Neuronal stem cell (in vitro differentiated cells): Measurements from ENCODE around the gene EID2B.
A peak's percentile ranks its signal among the peaks of the same experiment; 100 is the strongest.

Experiments
- DNase-seq: peaks from one replicate; pipeline ENCODE4 v3.0.0-alpha.2; 2013; ENCODE audit warnings: low spot score
- H2AFZ ChIP-seq: one replicate; pipeline ENCODE4 v1.6.1; 2013; ENCODE audit warnings: mild to moderate bottlenecking, low read length, inconsistent platforms
- H2AK5ac ChIP-seq: 2 replicates; pipeline ENCODE4 v1.6.1; 2013; ENCODE audit warnings: low read depth, mild to moderate bottlenecking, inconsistent platforms, low read length, moderate library complexity, mixed read lengths
- H2BK120ac ChIP-seq: 2 replicates; pipeline ENCODE4 v1.6.1; 2013; ENCODE audit warnings: low read depth, mild to moderate bottlenecking, inconsistent platforms, low read length, moderate library complexity, mixed read lengths
- H2BK12ac ChIP-seq: one replicate; pipeline ENCODE4 v1.6.1; 2013; ENCODE audit warnings: low read length, inconsistent platforms
- H2BK15ac ChIP-seq: 2 replicates; pipeline ENCODE4 v1.6.1; 2013; ENCODE audit warnings: mild to moderate bottlenecking, low read length, inconsistent platforms, mixed read lengths
- H2BK5ac ChIP-seq: one replicate; pipeline ENCODE4 v1.6.1; 2013; ENCODE audit warnings: inconsistent platforms, mild to moderate bottlenecking, low read length, moderate library complexity
- H3K14ac ChIP-seq: one replicate; pipeline ENCODE4 v1.6.1; 2013; ENCODE audit warnings: low read length, inconsistent platforms
- H3K18ac ChIP-seq: 2 replicates; pipeline ENCODE4 v1.6.1; 2013; ENCODE audit warnings: low read length, inconsistent platforms
- H3K23ac ChIP-seq: 2 replicates; pipeline ENCODE4 v1.6.1; 2013; ENCODE audit warnings: low read depth, mild to moderate bottlenecking, mixed read lengths, low read length, inconsistent platforms; ENCODE audit not compliant: poor library complexity
- H3K27ac ChIP-seq: replicated peaks from 3 replicates; pipeline ENCODE4 v1.5.1; 2013; ENCODE audit warnings: low read length, inconsistent platforms
- H3K27me3 ChIP-seq, 3 experiments: 2 replicates each; pipeline ENCODE4 v1.6.1; 2013; ENCODE audit warnings: low read length in 3 of 3, mild to moderate bottlenecking in 2 of 3, inconsistent platforms in 1 of 3, low read depth in 1 of 3, mixed read lengths in 1 of 3, moderate library complexity in 1 of 3; ENCODE audit not compliant: control insufficient read depth in 3 of 3, insufficient read depth in 3 of 3
- H3K36me3 ChIP-seq, 2 donors: replicated peaks in 1 of 2; 2 replicates each; pipeline ENCODE4 v1.6.1; 2013; ENCODE audit warnings: low read length in 2 of 2; ENCODE audit not compliant: control insufficient read depth in 2 of 2, insufficient read depth in 2 of 2
- H3K4ac ChIP-seq: 2 replicates; pipeline ENCODE4 v1.6.1; 2013; ENCODE audit warnings: inconsistent platforms, mild to moderate bottlenecking, low read length, moderate library complexity
- H3K4me1 ChIP-seq, 2 donors: 1 replicate in 1 of 2; 2 replicates in 1 of 2; pipeline ENCODE4 v1.6.1; 2013; ENCODE audit warnings: low read length in 2 of 2, low read depth in 1 of 2; ENCODE audit not compliant: control insufficient read depth in 2 of 2, insufficient read depth in 1 of 2
- H3K4me2 ChIP-seq: one replicate; pipeline ENCODE4 v1.6.1; 2013; ENCODE audit warnings: mild to moderate bottlenecking, low read length, inconsistent platforms; ENCODE audit not compliant: insufficient read depth, poor library complexity, severe bottlenecking
- H3K4me3 ChIP-seq, 2 donors: 2 replicates each; pipeline ENCODE4 v1.5.1; 2013; ENCODE audit warnings: low read length in 2 of 2, mild to moderate bottlenecking in 2 of 2, inconsistent platforms in 1 of 2, moderate library complexity in 1 of 2
- H3K79me1 ChIP-seq: one replicate; pipeline ENCODE4 v1.6.1; 2013; ENCODE audit warnings: low read depth, mild to moderate bottlenecking, inconsistent platforms, low read length, moderate library complexity
- H3K9ac ChIP-seq: one replicate; pipeline ENCODE4 v1.6.1; 2013; ENCODE audit warnings: mild to moderate bottlenecking, low read depth, low read length, inconsistent platforms; ENCODE audit not compliant: poor library complexity
- H3K9me3 ChIP-seq, 2 donors: replicated peaks in 1 of 2; 2 replicates each; pipeline versions ENCODE3 to v1.6.1; 2013; ENCODE audit warnings: low read length in 2 of 2, mild to moderate bottlenecking in 2 of 2, inconsistent platforms in 1 of 2, low read depth in 1 of 2, mixed read lengths in 1 of 2, moderate library complexity in 1 of 2; ENCODE audit not compliant: control insufficient read depth in 2 of 2, insufficient read depth in 1 of 2
- H4K8ac ChIP-seq: one replicate; pipeline ENCODE4 v1.6.1; 2013; ENCODE audit warnings: low read depth, mild to moderate bottlenecking, inconsistent platforms, low read length, moderate library complexity
- H4K91ac ChIP-seq: one replicate; pipeline ENCODE4 v1.6.1; 2013; ENCODE audit warnings: low read length, low read depth, mild to moderate bottlenecking, inconsistent platforms; ENCODE audit not compliant: poor library complexity
- WGBS, 2 donors: extraction: QIAGEN DNeasy Blood & Tissue Kit; methylation state at CpG; one replicate each; pipeline ENCODE4 v1.1.7; 2013; ENCODE audit warnings: missing lambda C conversion rate in 2 of 2, mixed read lengths in 1 of 2; ENCODE audit not compliant: insufficient read length in 2 of 2, insufficient replicate concordance in 1 of 2; ENCODE audit errors: extremely low coverage in 2 of 2; 5-methylcytosine and 5-hydroxymethylcytosine counted together

EID2B gene

GRCh38 chr19:39540333-39540673 lies 7.7 kb upstream of the EID2B start:
- H3K27ac ChIP-seq: no peak overlapping the region
- no peaks in the 10 kb centered on the region for H3K27me3 ChIP-seq
- H2AFZ ChIP-seq: peak overlapping the region; percentile 93
- H4K91ac ChIP-seq: no peak overlapping the region
- H3K4ac ChIP-seq: no peak overlapping the region
- DNase-seq: no peak
- H3K9me3 ChIP-seq: peaks cover 0 to 2% of the 10 kb centered on the region in 2 donors
- no peaks in the 10 kb centered on the region for H3K36me3 ChIP-seq
- no peak overlapping the region for H3K4me2 ChIP-seq
- peaks cover 5 to 13% of the 10 kb centered on the region in 2 donors for H3K4me1 ChIP-seq
- H3K9ac ChIP-seq: no peak overlapping the region
- no peak overlapping the region for H3K14ac ChIP-seq
- peaks cover 1% of the 10 kb centered on the region for H3K79me1 ChIP-seq
- H4K8ac ChIP-seq: no peak overlapping the region
- H2BK12ac ChIP-seq: no peak overlapping the region
- no peak overlapping the region for H2AK5ac ChIP-seq
- no CpG with 5 or more reads among the region's 10 CpGs for WGBS, 2 donors
- H2BK5ac ChIP-seq: no peak overlapping the region
- peak overlapping the region; percentile 94 for H3K23ac ChIP-seq
- no peak overlapping the region for H3K18ac ChIP-seq
- H3K4me3 ChIP-seq: peak overlapping the region in 1 of 2 donors; percentile 73
- no peak overlapping the region for H2BK15ac ChIP-seq
- no peak overlapping the region for H2BK120ac ChIP-seq

GRCh38 chr19:39539518-39540332 lies 7.1 kb upstream of the EID2B start, which contains the start of gene EID2:
Gene EID2 (minus strand): TSS chr19:39540161. CDS start chr19:39540079, 82 bp downstream.
- Histone ChIP-seq H3K14ac (peak within 1 kb of the TSS; percentile 96), H2BK15ac (peak within 1 kb of the TSS; percentile 38), H2BK12ac (no peak within 1 kb of the TSS), H2BK120ac (no peak within 1 kb of the TSS), H3K27ac (peak within 1 kb of the TSS; percentile 92), H2AK5ac (peak within 1 kb of the TSS; percentile 75), H3K79me1 (peaks cover 1% of the 10 kb centered on the region), H2AFZ (peak within 1 kb of the TSS; percentile 93), H2BK5ac (peak within 1 kb of the TSS; percentile 94), H3K4me2 (peak within 1 kb of the TSS; percentile 84), H3K4me3 (peak within 1 kb of the TSS; percentile 73 to 100), H3K23ac (peak within 1 kb of the TSS; percentile 94), H3K18ac (peak within 1 kb of the TSS; percentile 99), H3K9ac (peak within 1 kb of the TSS; percentile 97), H3K9me3 (peaks cover 0 to 2% of the 10 kb centered on the region in 2 donors), H3K27me3 (no peaks in the 10 kb centered on the region), H3K36me3 (no peaks in the 10 kb centered on the region), H3K4ac (peak within 1 kb of the TSS; percentile 98), H4K91ac (peak within 1 kb of the TSS; percentile 26), H4K8ac (peak within 1 kb of the TSS; percentile 17), H3K4me1 (peaks cover 5 to 13% of the 10 kb centered on the region in 2 donors)
- WGBS, 2 donors: no CpG with 5 or more reads among the region's 84 CpGs
- peak; percentile 94 for DNase-seq

GRCh38 chr19:39539165-39539517 lies 6.5 kb upstream of the EID2B start:
- H2BK15ac ChIP-seq: peak overlapping the region; percentile 38
- H4K8ac ChIP-seq: no peak overlapping the region
- peak overlapping the region; percentile 84 for H3K4me2 ChIP-seq
- H3K27me3 ChIP-seq: no peaks in the 10 kb centered on the region
- peak overlapping the region; percentile 99 for H3K18ac ChIP-seq
- H2AFZ ChIP-seq: peak overlapping the region; percentile 93
- H3K27ac ChIP-seq: peak overlapping the region; percentile 92
- H2BK5ac ChIP-seq: peak overlapping the region; percentile 94
- H3K4ac ChIP-seq: no peak overlapping the region
- peak overlapping the region; percentile 97 for H3K9ac ChIP-seq
- peaks cover 5 to 13% of the 10 kb centered on the region in 2 donors for H3K4me1 ChIP-seq
- H3K9me3 ChIP-seq: peaks cover 0 to 2% of the 10 kb centered on the region in 2 donors
- WGBS, 2 donors: no CpG with 5 or more reads among the region's 10 CpGs
- H3K23ac ChIP-seq: no peak overlapping the region
- peaks cover 1% of the 10 kb centered on the region for H3K79me1 ChIP-seq
- no peak overlapping the region for H2BK12ac ChIP-seq
- peak overlapping the region; percentile 73 to 100 for H3K4me3 ChIP-seq
- DNase-seq: no peak
- no peaks in the 10 kb centered on the region for H3K36me3 ChIP-seq
- no peak overlapping the region for H2BK120ac ChIP-seq
- H4K91ac ChIP-seq: no peak overlapping the region
- H3K14ac ChIP-seq: no peak overlapping the region
- no peak overlapping the region for H2AK5ac ChIP-seq

- Histone ChIP-seq H3K36me3 (peaks cover 0 to 15% of the 10 kb centered on the region in 2 donors), H2AK5ac (no peak overlapping the region), H2BK15ac (no peak overlapping the region), H2BK120ac (no peak overlapping the region), H4K8ac (no peak overlapping the region), H4K91ac (no peak overlapping the region), H3K79me1 (peaks cover 3% of the 10 kb centered on the region), H2BK12ac (no peak overlapping the region), H3K4me1 (peaks cover 0 to 4% of the 10 kb centered on the region in 2 donors), H3K23ac (no peak overlapping the region), H3K18ac (no peak overlapping the region), H3K4me2 (no peak overlapping the region), H3K9me3 (peaks cover 0 to 4% of the 10 kb centered on the region in 2 donors), H2BK5ac (no peak overlapping the region), H3K27me3 (no peaks in the 10 kb centered on the region), H3K27ac (no peak overlapping the region), H3K9ac (no peak overlapping the region), H3K4ac (no peak overlapping the region), H3K4me3 (no peak overlapping the region), H2AFZ (no peak overlapping the region), H3K14ac (no peak overlapping the region)
- no CpG with 5 or more reads among the region's 3 CpGs for WGBS, 2 donors
- no peak for DNase-seq
These were observed 1.1 kb upstream of the EID2B start for GRCh38 chr19:39533791-39534190.
